PC-3 (cell line): ENCODE measurements around the gene FAM163A.

Experiments
- EZH2 ChIP-seq: fragments of 300-600 bp; sonication (generic); IDR thresholded peaks from one replicate; pipeline ENCODE4 v1.6.1; 2017; ENCODE audit warnings: antibody characterized with exemption, mild to moderate bottlenecking, low read length; ENCODE audit not compliant: unreplicated experiment
- EZH2phosphoT487 ChIP-seq: fragments of 300-600 bp; sonication (generic); IDR thresholded peaks from 2 replicates; pipeline ENCODE4 v1.6.1; 2018; ENCODE audit warnings: mild to moderate bottlenecking, antibody characterized with exemption, low read length, borderline replicate concordance
- TF ChIP-seq, protein P1 (sequence below): fragments of 300-600 bp; sonication (generic); conservative IDR thresholded peaks from 2 replicates; pipeline ENCODE4 v1.5.1; 2017; ENCODE audit warnings: antibody characterized with exemption, low read depth, mild to moderate bottlenecking, low read length

GRCh38 chr1:179779645-179780272, 36.7 kb downstream of the FAM163A start:
- TF ChIP-seq, protein P1, sequence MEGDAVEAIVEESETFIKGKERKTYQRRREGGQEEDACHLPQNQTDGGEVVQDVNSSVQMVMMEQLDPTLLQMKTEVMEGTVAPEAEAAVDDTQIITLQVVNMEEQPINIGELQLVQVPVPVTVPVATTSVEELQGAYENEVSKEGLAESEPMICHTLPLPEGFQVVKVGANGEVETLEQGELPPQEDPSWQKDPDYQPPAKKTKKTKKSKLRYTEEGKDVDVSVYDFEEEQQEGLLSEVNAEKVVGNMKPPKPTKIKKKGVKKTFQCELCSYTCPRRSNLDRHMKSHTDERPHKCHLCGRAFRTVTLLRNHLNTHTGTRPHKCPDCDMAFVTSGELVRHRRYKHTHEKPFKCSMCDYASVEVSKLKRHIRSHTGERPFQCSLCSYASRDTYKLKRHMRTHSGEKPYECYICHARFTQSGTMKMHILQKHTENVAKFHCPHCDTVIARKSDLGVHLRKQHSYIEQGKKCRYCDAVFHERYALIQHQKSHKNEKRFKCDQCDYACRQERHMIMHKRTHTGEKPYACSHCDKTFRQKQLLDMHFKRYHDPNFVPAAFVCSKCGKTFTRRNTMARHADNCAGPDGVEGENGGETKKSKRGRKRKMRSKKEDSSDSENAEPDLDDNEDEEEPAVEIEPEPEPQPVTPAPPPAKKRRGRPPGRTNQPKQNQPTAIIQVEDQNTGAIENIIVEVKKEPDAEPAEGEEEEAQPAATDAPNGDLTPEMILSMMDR: no peak
- TF ChIP-seq EZH2 (no peak), EZH2phosphoT487 (no peak)
